Loucy (cell line): ENCODE results near the gene NAT16.

Source experiments
- H2AFZ ChIP-seq: fragments of 200-600 bp; sonication (generic); 2 replicates; pipeline ENCODE4 v1.6.0; 2016; ENCODE audit warnings: antibody characterized with exemption, mild to moderate bottlenecking, low read length, moderate library complexity
- H3F3A ChIP-seq: fragments of 200-600 bp; 2 replicates; pipeline ENCODE4 v1.6.0; 2016; ENCODE audit warnings: antibody characterized with exemption, low read depth, mild to moderate bottlenecking
- H3K27me3 ChIP-seq: fragments of 200-600 bp; sonication (generic); 2 replicates; pipeline ENCODE4 v1.6.1; 2014; ENCODE audit warnings: low read length, mild to moderate bottlenecking; ENCODE audit not compliant: insufficient read depth, poor library complexity, severe bottlenecking
- H3K36me3 ChIP-seq: fragments of 200-600 bp; sonication (generic); 2 replicates; pipeline ENCODE4 v1.6.1; 2016; ENCODE audit warnings: low read length; ENCODE audit not compliant: insufficient read depth
- H3K4me1 ChIP-seq: fragments of 200-600 bp; sonication (generic); 2 replicates; pipeline ENCODE4 v1.5.1; 2014; ENCODE audit warnings: low read length, mild to moderate bottlenecking; ENCODE audit not compliant: insufficient read depth, poor library complexity, severe bottlenecking
- H3K4me2 ChIP-seq: fragments of 200-600 bp; sonication (generic); 2 replicates; pipeline ENCODE4 v1.6.0; 2014; ENCODE audit warnings: antibody characterized with exemption, low read length, low read depth, mild to moderate bottlenecking; ENCODE audit not compliant: poor library complexity, severe bottlenecking
- H3K4me3 ChIP-seq: fragments of 200-600 bp; sonication (generic); 2 replicates; pipeline ENCODE4 v1.5.1; 2014; ENCODE audit warnings: low read length, mild to moderate bottlenecking, mixed read lengths; ENCODE audit not compliant: poor library complexity, severe bottlenecking
- H3K79me2 ChIP-seq: fragments of 200-600 bp; sonication (generic); 2 replicates; pipeline ENCODE4 v1.6.1; 2014; ENCODE audit warnings: low read length; ENCODE audit not compliant: insufficient read depth
- H3K9ac ChIP-seq: fragments of 200-600 bp; sonication (generic); 2 replicates; pipeline ENCODE4 v1.6.0; 2014; ENCODE audit warnings: mild to moderate bottlenecking, low read depth, low read length, moderate library complexity; ENCODE audit not compliant: poor library complexity, severe bottlenecking
- H3K9me2 ChIP-seq: fragments of 200-600 bp; sonication (generic); replicated peaks from 2 replicates; pipeline ENCODE4 v1.6.1; 2016; ENCODE audit warnings: low read depth, low read length, mixed read lengths
- H3K9me3 ChIP-seq: fragments of 200-600 bp; sonication (generic); 2 replicates; pipeline ENCODE4 v1.6.1; 2014; ENCODE audit warnings: mild to moderate bottlenecking, antibody characterized with exemption, low read length, low read depth; ENCODE audit not compliant: insufficient read depth
- H4K20me1 ChIP-seq: fragments of 200-600 bp; sonication (generic); 2 replicates; pipeline ENCODE4 v1.6.0; 2014; ENCODE audit warnings: antibody characterized with exemption, low read length, mild to moderate bottlenecking; ENCODE audit not compliant: insufficient read depth, poor library complexity, severe bottlenecking
- CTCF ChIP-seq: fragments of 200-600 bp; sonication (generic); conservative IDR thresholded peaks from 2 replicates; pipeline ENCODE4 v1.5.1; 2014; ENCODE audit warnings: mild to moderate bottlenecking, antibody characterized with exemption, low read length
- EZH2phosphoT487 ChIP-seq: fragments of 200-600 bp; IDR thresholded peaks from 2 replicates; pipeline ENCODE4 v1.6.1; 2018; ENCODE audit warnings: antibody characterized with exemption, mild to moderate bottlenecking, moderate library complexity, borderline replicate concordance

Gene NAT16

GRCh38 chr7:101223528-101223927, 43.4 kb upstream of the NAT16 start:
- H3K9me3 ChIP-seq = no peaks in the 10 kb centered on the region
- peaks cover 7% of the 10 kb centered on the region for H3K4me1 ChIP-seq
- no peak overlapping the region for H3K4me3 ChIP-seq
- no peaks in the 10 kb centered on the region for H3K36me3 ChIP-seq
- H4K20me1 ChIP-seq = no peaks in the 10 kb centered on the region
- H3K9ac ChIP-seq = no peak overlapping the region
- H3K79me2 ChIP-seq = peaks cover 18% of the 10 kb centered on the region
- no peaks in the 10 kb centered on the region for H3K9me2 ChIP-seq
- no peaks in the 10 kb centered on the region for H3K27me3 ChIP-seq
- no peak overlapping the region for H2AFZ ChIP-seq
- H3F3A ChIP-seq = no peaks in the 10 kb centered on the region
- TF ChIP-seq CTCF = no peak
- TF ChIP-seq EZH2phosphoT487 = no peak
- H3K4me2 ChIP-seq = no peak overlapping the region

- TF ChIP-seq EZH2phosphoT487 = no peak
- no peak for TF ChIP-seq CTCF
- H3K79me2 ChIP-seq = peaks cover 22% of the 10 kb centered on the region
- no peak overlapping the region for H3K4me2 ChIP-seq
- H3K36me3 ChIP-seq = no peaks in the 10 kb centered on the region
- no peak overlapping the region for H2AFZ ChIP-seq
- no peaks in the 10 kb centered on the region for H3K9me2 ChIP-seq
- H3K9ac ChIP-seq = no peak overlapping the region
- H3K4me1 ChIP-seq = peaks cover 10% of the 10 kb centered on the region
- no peak overlapping the region for H3K4me3 ChIP-seq
- H3F3A ChIP-seq = no peaks in the 10 kb centered on the region
- H3K27me3 ChIP-seq = no peaks in the 10 kb centered on the region
- no peaks in the 10 kb centered on the region for H4K20me1 ChIP-seq
- no peaks in the 10 kb centered on the region for H3K9me3 ChIP-seq
These were observed 42.3 kb upstream of the NAT16 start for GRCh38 chr7:101222275-101222830.

- Histone ChIP-seq H3K27me3 (no peaks in the 10 kb centered on the region), H3K9me2 (no peaks in the 10 kb centered on the region), H3K4me2 (peak overlapping the region; percentile 91), H3K4me1 (peaks cover 19% of the 10 kb centered on the region), H3K9ac (no peak overlapping the region), H3K4me3 (no peak overlapping the region), H3F3A (no peaks in the 10 kb centered on the region), H3K9me3 (no peaks in the 10 kb centered on the region), H3K79me2 (peaks cover 30% of the 10 kb centered on the region), H3K36me3 (no peaks in the 10 kb centered on the region), H2AFZ (no peak overlapping the region), H4K20me1 (no peaks in the 10 kb centered on the region)
- TF ChIP-seq EZH2phosphoT487 (no peak), CTCF (no peak)
These were observed 40.2 kb upstream of the NAT16 start for GRCh38 chr7:101220295-101220694.
